Heart left ventricle (tissue), 16 donors: ENCODE results near the gene COMMD1. TPM values are rescaled to one million over a fixed set of nuclear protein-coding genes. Genes with fewer than 3 reads are reported as not detected.

Experiments used
- ATAC-seq, 4 donors: fragments of 200-7000 bp; cut with Tn5 transposase; one replicate each; pipeline ENCODE4 v1.9.1; 2020 to 2022; ENCODE audit warnings: moderate library complexity in 4 of 4, mild to moderate bottlenecking in 3 of 4, moderate number of reproducible peaks in 1 of 4
- DNase-seq, 5 donors: peaks; one replicate each; pipeline ENCODE4 v3.0.0-alpha.2; 2020
- H3K27ac ChIP-seq, 12 donors: fragments of 200-600 bp; sonication (generic) in 4 of 12; one replicate each; pipeline versions ENCODE4 v1.5.0 to v1.8.0; 2016 to 2022; ENCODE audit warnings: mild to moderate bottlenecking in 2 of 12
- H3K27me3 ChIP-seq, 9 donors: fragments of 200-600 bp; sonication (generic) in 2 of 9; one replicate each; pipeline versions ENCODE4 v1.5.1 to v1.8.0; 2016 to 2022; ENCODE audit warnings: mild to moderate bottlenecking in 3 of 9
- H3K36me3 ChIP-seq, 9 donors: fragments of 200-600 bp; sonication (generic) in 2 of 9; one replicate each; pipeline versions ENCODE4 v1.5.0 to v1.8.0; 2018 to 2022; ENCODE audit warnings: mild to moderate bottlenecking in 2 of 9
- H3K4me1 ChIP-seq, 12 donors: fragments of 200-600 bp; sonication (generic) in 4 of 12; one replicate each; pipeline versions ENCODE4 v1.5.0 to v1.8.0; 2016 to 2022; ENCODE audit warnings: mild to moderate bottlenecking in 3 of 12
- H3K4me3 ChIP-seq, 12 donors: fragments of 200-600 bp; sonication (generic) in 4 of 12; one replicate each; pipeline versions ENCODE4 v1.5.0 to v1.8.0; 2017 to 2022; ENCODE audit warnings: mild to moderate bottlenecking in 9 of 12, moderate library complexity in 4 of 12
- H3K9me3 ChIP-seq, 12 donors: fragments of 200-600 bp; sonication (generic) in 4 of 12; one replicate each; pipeline versions ENCODE4 v1.5.0 to v1.8.0; 2016 to 2022; ENCODE audit warnings: mild to moderate bottlenecking in 1 of 12
- CTCF ChIP-seq, 12 donors: fragments of 200-600 bp; sonication (generic) in 4 of 12; IDR thresholded peaks; one replicate each; pipeline versions ENCODE4 v1.5.0 to v1.8.0; 2018 to 2022; ENCODE audit warnings: antibody characterized with exemption in 12 of 12, mild to moderate bottlenecking in 5 of 12
- POLR2A ChIP-seq, 2 donors: fragments of 450-650 bp; IDR thresholded peaks; one replicate each; pipeline ENCODE4 v1.6.1; 2017; ENCODE audit warnings: antibody characterized with exemption in 2 of 2, mild to moderate bottlenecking in 2 of 2, moderate library complexity in 2 of 2
- WGBS, 4 donors: extraction: QIAGEN DNeasy Blood & Tissue Kit in 2 of 4; methylation state at CpG; one replicate each; pipeline versions ENCODE4 v1.1.5 to v1.1.7; 2013 to 2018; 5-methylcytosine and 5-hydroxymethylcytosine counted together
- intact Hi-C, 10 donors: fragments of 100-400 bp; cut with DNase I; formaldehyde crosslinking; loops; one replicate each; pipeline versions ENCODE4 v1.11.1 to v1.14.2; 2022
- polyA plus RNA-seq, 2 donors: library from polyadenylated mRNA; stranded (reverse); fragments of 200-250 nt; gene quantifications; one replicate each; pipeline ENCODE4 v1.2.3, GENCODE V29; 2013
- total RNA-seq, 9 donors: library from RNA; depleted of rRNA in 2 of 9; stranded (reverse); fragments of >200 nt in 2 of 9; fragmentation: NEBNext Ultra II Directional in 3 of 9; extraction: Animal tissue kit (Norgen Biotek cat#: 25700) in 3 of 9; gene quantifications; one replicate each; pipeline versions ENCODE4 v1.1.0 to v1.2.4, GENCODE V29; 2016 to 2023
- donor health status: ischemic (EF 13 %, LVEDD 7.1; RV severe dilation, severe dysfunction).
- donor health status: healthy with polysubstance abuse.
- donor health status: DM: no; HTN: yes; CAD: no.
- donor health status: DM: no; HTN: no; CAD: no.
- donor health status: ischemic (EF 25% LVEDD 6.9; RV normal size, moderate dysfunction).
- donor health status: ischemic (EF 25% LVEDD 5.7; RV mildly dilated, moderate dysfunction).
- donor health status: healthy.
- donor health status: DM: yes; HTN: yes; CAD: no.
- donor health status: ischemic (EF 35%, LVEDD 5.7; RV mildly dilated, moderate dysfunction).
- donor health status: nonischemic (EF 11% LVEDD 7.7; RV severe dilation, severe dysfunction).
- donor health status: DM: yes; HTN: yes; CAD: no.
- donor health status: PGD.
- donor health status: ischemic (EF 29% LVEDD 5.4; RV normal size, mild dysfunction).
- donor health status: nonischemic (EF 23%, LVEDD 6.1; RV moderate dilation, normal function).

COMMD1 gene
- total and polyA plus RNA-seq, 11 donors = 50.1 to 99.5 (median 69.3) TPM

- peaks cover 0 to 21% (median 0%) of the 10 kb centered on the region in 12 donors for H3K4me1 ChIP-seq
- 92 to 99% (median 97%) methylated on average over 18 to 30 of the region's 30 CpGs for WGBS, 4 donors
- DNase-seq (no peak), ATAC-seq (no peak)
- H3K4me3 ChIP-seq = no peak overlapping the region
- no peaks in the 10 kb centered on the region for H3K36me3 ChIP-seq
- TF ChIP-seq POLR2A (IDR thresholded peaks at IDR 0.05) (no peak), CTCF (IDR thresholded peaks at IDR 0.05) (no peak)
- no peaks in the 10 kb centered on the region for H3K27me3 ChIP-seq
- H3K27ac ChIP-seq = no peak overlapping the region
- intact Hi-C loops = no loop called here
- H3K9me3 ChIP-seq = peaks cover 0 to 11% (median 2%) of the 10 kb centered on the region in 12 donors
These were observed 136.9 kb downstream of the COMMD1 start for GRCh38 chr2:62042400-62042799.

GRCh38 chr2:62042944-62043343 lies 137.5 kb downstream of the COMMD1 start:
- peaks cover 0 to 21% (median 0%) of the 10 kb centered on the region in 12 donors for H3K4me1 ChIP-seq
- no peaks in the 10 kb centered on the region for H3K36me3 ChIP-seq
- no peaks in the 10 kb centered on the region for H3K27me3 ChIP-seq
- peaks cover 0 to 11% (median 2%) of the 10 kb centered on the region in 12 donors for H3K9me3 ChIP-seq
- no peak for TF ChIP-seq CTCF (IDR thresholded peaks at IDR 0.05)
- TF ChIP-seq POLR2A (IDR thresholded peaks at IDR 0.05) = no peak
- no peak for DNase-seq
- WGBS, 4 donors = 67 to 91% (median 85%) methylated on average over 2 of the region's 2 CpGs
- peak in 2 of 4 donors; percentile 49 to 75 for ATAC-seq
- intact Hi-C loops = no loop called here
- no peak overlapping the region for H3K27ac ChIP-seq
- no peak overlapping the region for H3K4me3 ChIP-seq

- no peak for DNase-seq
- H3K27ac ChIP-seq = no peak overlapping the region
- H3K27me3 ChIP-seq = no peaks in the 10 kb centered on the region
- intact Hi-C loops = no loop called here
- H3K4me1 ChIP-seq = peaks cover 0 to 6% (median 0%) of the 10 kb centered on the region in 12 donors
- H3K4me3 ChIP-seq = no peak overlapping the region
- H3K36me3 ChIP-seq = no peaks in the 10 kb centered on the region
- 94 to 97% (median 96%) methylated on average over 3 of the region's 3 CpGs for WGBS, 4 donors
- TF ChIP-seq CTCF (IDR thresholded peaks at IDR 0.05) = no peak
- no peak for TF ChIP-seq POLR2A (IDR thresholded peaks at IDR 0.05)
- H3K9me3 ChIP-seq = peaks cover 0 to 11% (median 2%) of the 10 kb centered on the region in 12 donors
- no peak for ATAC-seq
These were observed 139.6 kb downstream of the COMMD1 start for GRCh38 chr2:62045017-62045543.

GRCh38 chr2:62046141-62046540 lies 140.7 kb downstream of the COMMD1 start:
- Histone ChIP-seq H3K36me3 (no peaks in the 10 kb centered on the region), H3K4me1 (peaks cover 0 to 13% (median 1%) of the 10 kb centered on the region in 12 donors), H3K4me3 (no peak overlapping the region), H3K27ac (no peak overlapping the region), H3K9me3 (peaks cover 0 to 11% (median 2%) of the 10 kb centered on the region in 12 donors), H3K27me3 (no peaks in the 10 kb centered on the region)
- 95 to 98% (median 97%) methylated on average over 1 of the region's 1 CpG for WGBS, 4 donors
- no peak for DNase-seq
- TF ChIP-seq POLR2A (IDR thresholded peaks at IDR 0.05) = no peak
- TF ChIP-seq CTCF (IDR thresholded peaks at IDR 0.05) = no peak
- intact Hi-C loops = no loop called here
- no peak for ATAC-seq
